Vagina (tissue), 2 donors: ENCODE results near the gene CHAD. TPM values are rescaled to one million over a fixed set of nuclear protein-coding genes. Genes with fewer than 3 reads are reported as not detected.

ENCODE experiments used
- DNase-seq, 2 donors: peaks; one replicate each; pipeline ENCODE4 v3.0.0-alpha.2; 2017; ENCODE audit errors: extremely low spot score in 2 of 2
- H3K27ac ChIP-seq: fragments of 200-600 bp; sonication (generic); one replicate; pipeline ENCODE4 v1.5.1; 2019
- H3K27me3 ChIP-seq: fragments of 200-600 bp; sonication (generic); one replicate; pipeline ENCODE4 v1.5.1; 2019
- H3K36me3 ChIP-seq, 2 donors: fragments of 200-600 bp; sonication (generic); one replicate each; pipeline ENCODE4 v1.5.1; 2017 to 2019
- H3K4me1 ChIP-seq: fragments of 200-600 bp; sonication (generic); one replicate; pipeline ENCODE4 v1.5.1; 2019
- H3K4me3 ChIP-seq, 2 donors: fragments of 200-600 bp; sonication (generic); 1 replicate in 1 of 2; 2 replicates in 1 of 2; pipeline ENCODE4 v1.5.1; 2016 to 2019
- H3K9me3 ChIP-seq: fragments of 200-600 bp; sonication (generic); one replicate; pipeline ENCODE4 v1.5.1; 2019
- CTCF ChIP-seq, 3 experiments: fragments of 450-650 bp in 2 of 3; fragments of 200-600 bp in 1 of 3; sonication (generic) in 1 of 3; IDR thresholded peaks; one replicate each; pipeline ENCODE4 v1.5.1; 2017 to 2019; ENCODE audit warnings: antibody characterized with exemption in 3 of 3, mild to moderate bottlenecking in 2 of 3, moderate library complexity in 2 of 3
- POLR2A ChIP-seq, 2 donors: fragments of 450-650 bp; IDR thresholded peaks; one replicate each; pipeline ENCODE4 v1.6.1; 2017; ENCODE audit warnings: antibody characterized with exemption in 2 of 2, mild to moderate bottlenecking in 2 of 2, moderate library complexity in 2 of 2
- POLR2AphosphoS5 ChIP-seq, 2 donors: sonication (generic); formaldehyde crosslinking; IDR thresholded peaks; one replicate each; pipeline ENCODE4 v1.9.0; 2017; ENCODE audit warnings: antibody characterized with exemption in 2 of 2, mild to moderate bottlenecking in 2 of 2, low read depth in 1 of 2; ENCODE audit not compliant: insufficient read depth in 1 of 2
- intact Hi-C: fragments of 100-400 bp; cut with DNase I; formaldehyde crosslinking; loops from one replicate; pipeline ENCODE4 v1.15.1; 2023
- total RNA-seq: library from RNA; depleted of rRNA; stranded (reverse); fragments of >200 nt; gene quantifications from one replicate; pipeline ENCODE4 v1.2.3, GENCODE V29; 2016

CHAD gene
- total RNA-seq, 1 donor from 2014 or later: not detected

GRCh38 chr17:50458701-50459676 is 9.7 kb downstream of the CHAD start:
- no peaks in the 10 kb centered on the region for H3K27me3 ChIP-seq
- DNase-seq: peak in 1 of 2 donors; percentile 81
- no peak overlapping the region for H3K4me3 ChIP-seq
- TF ChIP-seq CTCF (IDR thresholded peaks at IDR 0.05) (no peak), POLR2AphosphoS5 (IDR thresholded peaks at IDR 0.05; ENCODE audit: insufficient read depth in 1 of 2, low read depth in 1 of 2) (peak in 1 of 2 donors; percentile 60)
- H3K36me3 ChIP-seq: no peaks in the 10 kb centered on the region
- no peak overlapping the region for H3K27ac ChIP-seq
- intact Hi-C loops: no loop called here
- H3K9me3 ChIP-seq: no peaks in the 10 kb centered on the region
- H3K4me1 ChIP-seq: peaks cover 23% of the 10 kb centered on the region

GRCh38 chr17:50458270-50458669 is 10.4 kb downstream of the CHAD start:
- intact Hi-C loops: no loop called here
- Histone ChIP-seq H3K4me3 (no peak overlapping the region), H3K9me3 (no peaks in the 10 kb centered on the region), H3K36me3 (no peaks in the 10 kb centered on the region), H3K27ac (no peak overlapping the region), H3K4me1 (peaks cover 25% of the 10 kb centered on the region), H3K27me3 (no peaks in the 10 kb centered on the region)
- TF ChIP-seq POLR2AphosphoS5 (IDR thresholded peaks at IDR 0.05; ENCODE audit: insufficient read depth in 1 of 2, low read depth in 1 of 2) (no peak), CTCF (IDR thresholded peaks at IDR 0.05) (no peak)
- no peak for DNase-seq

- DNase-seq: no peak
- H3K27ac ChIP-seq: no peak overlapping the region
- H3K27me3 ChIP-seq: no peaks in the 10 kb centered on the region
- no peaks in the 10 kb centered on the region for H3K9me3 ChIP-seq
- intact Hi-C loops: no loop called here
- H3K4me1 ChIP-seq: peaks cover 32% of the 10 kb centered on the region
- H3K4me3 ChIP-seq: no peak overlapping the region
- TF ChIP-seq CTCF (IDR thresholded peaks at IDR 0.05): no peak
- no peak for TF ChIP-seq POLR2AphosphoS5 (IDR thresholded peaks at IDR 0.05; ENCODE audit: insufficient read depth in 1 of 2, low read depth in 1 of 2)
- no peak for TF ChIP-seq POLR2A (IDR thresholded peaks at IDR 0.05)
- H3K36me3 ChIP-seq: no peaks in the 10 kb centered on the region
These were observed 11.1 kb downstream of the CHAD start for GRCh38 chr17:50457621-50458020.

- Histone ChIP-seq H3K27me3 (no peaks in the 10 kb centered on the region), H3K36me3 (no peaks in the 10 kb centered on the region), H3K4me1 (peaks cover 48% of the 10 kb centered on the region), H3K27ac (no peak overlapping the region), H3K9me3 (no peaks in the 10 kb centered on the region), H3K4me3 (no peak overlapping the region)
- intact Hi-C loops: no loop called here
- DNase-seq: no peak
- TF ChIP-seq POLR2A (IDR thresholded peaks at IDR 0.05) (no peak), CTCF (IDR thresholded peaks at IDR 0.05) (no peak), POLR2AphosphoS5 (IDR thresholded peaks at IDR 0.05; ENCODE audit: insufficient read depth in 1 of 2, low read depth in 1 of 2) (no peak)
These were observed 14.8 kb downstream of the CHAD start for GRCh38 chr17:50453901-50454300.
